COLO668 (cell line): ENCODE data around the gene KRTDAP.
A peak's percentile ranks its signal among the peaks of the same experiment; 100 is the strongest.
"Not testable (repeated sequence)": the region's sequence is repeated elsewhere in the genome, so short reads cannot be mapped to it uniquely, and the experiment has no call there.

Experiments used
- DNase-seq: peaks from one replicate; lab custom pipeline; 2025; ENCODE audit not compliant: unreplicated experiment; lab: John Stamatoyannopoulos, UW

The KRTDAP gene

GRCh38 chr19:35486268-35486708 is 4.0 kb downstream of the KRTDAP start:
- DNase-seq, result no peak

- no peak for DNase-seq
Measured at GRCh38 chr19:35484252-35485036, 5.8 kb downstream of the KRTDAP start.

- DNase-seq, result no peak
Measured at GRCh38 chr19:35483089-35483488, 7.2 kb downstream of the KRTDAP start.

GRCh38 chr19:35478794-35479677 is 11.2 kb downstream of the KRTDAP start:
- DNase-seq, result peak; percentile 4

GRCh38 chr19:35476149-35476548 is 14.1 kb downstream of the KRTDAP start:
- no peak for DNase-seq

GRCh38 chr19:35474594-35474993 is 15.7 kb downstream of the KRTDAP start:
- DNase-seq, result not testable (repeated sequence)

GRCh38 chr19:35474104-35474503 is 16.2 kb downstream of the KRTDAP start:
- no peak for DNase-seq

GRCh38 chr19:35471946-35472345 is 18.3 kb downstream of the KRTDAP start:
- no peak for DNase-seq

- DNase-seq, result not testable (repeated sequence)
Measured at GRCh38 chr19:35471075-35471474, 19.2 kb downstream of the KRTDAP start.

GRCh38 chr19:35470128-35470527 is 20.1 kb downstream of the KRTDAP start:
- no peak for DNase-seq

- DNase-seq, result peak; percentile 58
Measured at GRCh38 chr19:35468637-35469036, 21.6 kb downstream of the KRTDAP start.

- DNase-seq, result no peak
Measured at GRCh38 chr19:35466259-35466658, 24.0 kb downstream of the KRTDAP start.

GRCh38 chr19:35462956-35463355 is 27.3 kb downstream of the KRTDAP start:
- DNase-seq, result not testable (repeated sequence)

- DNase-seq, result no peak
Measured at GRCh38 chr19:35462476-35462953, 27.7 kb downstream of the KRTDAP start.

- DNase-seq, result not testable (repeated sequence)
Measured at GRCh38 chr19:35461788-35462187, 28.5 kb downstream of the KRTDAP start.

GRCh38 chr19:35461060-35461459 is 29.2 kb downstream of the KRTDAP start:
- DNase-seq, result no peak

- DNase-seq, result no peak
Measured at GRCh38 chr19:35460608-35461007, 29.7 kb downstream of the KRTDAP start.

GRCh38 chr19:35459414-35460082 is 30.7 kb downstream of the KRTDAP start:
- DNase-seq, result no peak

GRCh38 chr19:35458731-35459391 is 31.4 kb downstream of the KRTDAP start:
- peak; percentile 74 for DNase-seq

GRCh38 chr19:35458192-35458591 is 32.1 kb downstream of the KRTDAP start:
- no peak for DNase-seq

GRCh38 chr19:35457173-35457572 is 33.1 kb downstream of the KRTDAP start:
- DNase-seq, result no peak
